ENCODE results near the gene TRAF3.

DNA sequence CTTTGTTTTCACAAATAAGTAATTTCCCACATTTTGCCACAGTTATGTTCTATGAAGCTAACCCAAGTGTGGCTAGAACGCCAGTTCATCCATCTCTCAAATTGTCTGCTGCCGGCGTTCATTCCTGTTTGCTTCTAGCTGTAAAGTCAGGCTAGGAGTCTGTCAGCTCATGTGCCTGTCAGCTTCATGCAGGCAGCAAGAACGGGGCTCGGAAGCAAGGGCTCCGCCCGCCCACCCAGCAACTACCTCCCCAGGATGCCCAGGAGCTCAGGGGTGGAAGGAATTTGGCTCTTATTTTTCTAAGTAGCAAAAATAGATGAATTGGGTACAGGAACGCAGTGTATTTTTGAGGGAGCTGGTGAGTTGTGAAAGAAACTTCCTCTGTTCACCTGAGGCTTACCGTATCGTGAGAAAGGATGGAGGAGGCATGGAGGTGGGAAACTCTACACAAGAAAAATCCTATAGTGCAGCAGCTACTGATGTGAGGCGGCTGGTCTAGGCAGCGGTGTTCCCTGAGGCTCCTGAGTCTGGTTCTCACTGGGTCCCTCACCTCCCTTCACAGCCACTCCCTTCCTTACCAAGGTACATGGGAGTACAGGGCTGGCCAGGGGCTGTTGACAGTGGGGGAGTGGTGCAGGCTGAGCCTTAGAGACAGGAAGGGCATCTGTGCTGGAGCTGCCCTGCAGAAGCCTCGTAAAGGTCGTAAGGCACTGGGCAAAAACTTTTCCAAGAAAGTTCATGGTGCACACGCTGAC, 90.8 kb downstream of the TRAF3 start:
- TF ChIP-seq, protein P1, sequence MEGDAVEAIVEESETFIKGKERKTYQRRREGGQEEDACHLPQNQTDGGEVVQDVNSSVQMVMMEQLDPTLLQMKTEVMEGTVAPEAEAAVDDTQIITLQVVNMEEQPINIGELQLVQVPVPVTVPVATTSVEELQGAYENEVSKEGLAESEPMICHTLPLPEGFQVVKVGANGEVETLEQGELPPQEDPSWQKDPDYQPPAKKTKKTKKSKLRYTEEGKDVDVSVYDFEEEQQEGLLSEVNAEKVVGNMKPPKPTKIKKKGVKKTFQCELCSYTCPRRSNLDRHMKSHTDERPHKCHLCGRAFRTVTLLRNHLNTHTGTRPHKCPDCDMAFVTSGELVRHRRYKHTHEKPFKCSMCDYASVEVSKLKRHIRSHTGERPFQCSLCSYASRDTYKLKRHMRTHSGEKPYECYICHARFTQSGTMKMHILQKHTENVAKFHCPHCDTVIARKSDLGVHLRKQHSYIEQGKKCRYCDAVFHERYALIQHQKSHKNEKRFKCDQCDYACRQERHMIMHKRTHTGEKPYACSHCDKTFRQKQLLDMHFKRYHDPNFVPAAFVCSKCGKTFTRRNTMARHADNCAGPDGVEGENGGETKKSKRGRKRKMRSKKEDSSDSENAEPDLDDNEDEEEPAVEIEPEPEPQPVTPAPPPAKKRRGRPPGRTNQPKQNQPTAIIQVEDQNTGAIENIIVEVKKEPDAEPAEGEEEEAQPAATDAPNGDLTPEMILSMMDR (IDR thresholded peaks at IDR 0.05), result no peak
- no peak for TF ChIP-seq POLR2A (IDR thresholded peaks at IDR 0.05)
